Measurements from ENCODE around the gene CMTM4. TPM values are rescaled to one million over a fixed set of nuclear protein-coding genes. Genes with fewer than 3 reads are reported as not detected.

The CMTM4 gene
- total and polyA plus RNA-seq, 8 donors = 14.9 to 43.5 (median 36.5) TPM

GRCh38 chr16:66591018-66591417, 105.5 kb downstream of the CMTM4 start:
- H3K4me3 ChIP-seq = no peak overlapping the region
- no peaks in the 10 kb centered on the region for H3K36me3 ChIP-seq
- H3K27me3 ChIP-seq = no peaks in the 10 kb centered on the region
- H3K27ac ChIP-seq = no peak overlapping the region
- TF ChIP-seq CTCF (IDR thresholded peaks at IDR 0.05) = no peak
- DNase-seq (no peak), ATAC-seq (no peak), FAIRE-seq (no peak)
- no peaks in the 10 kb centered on the region for H3K4me1 ChIP-seq
- intact Hi-C loops (cut with DNase I) = no loop called here
- H3K9me3 ChIP-seq = no peaks in the 10 kb centered on the region
- WGBS, 2 donors = 92 to 94% methylated on average over 4 of the region's 4 CpGs

GRCh38 chr16:66590322-66590721, 106.2 kb downstream of the CMTM4 start:
- FAIRE-seq = no peak
- no peak for ATAC-seq
- Histone ChIP-seq H3K4me1 (no peaks in the 10 kb centered on the region), H3K27ac (no peak overlapping the region), H3K9me3 (no peaks in the 10 kb centered on the region), H3K4me3 (no peak overlapping the region), H3K27me3 (no peaks in the 10 kb centered on the region), H3K36me3 (no peaks in the 10 kb centered on the region)
- DNase-seq = no peak
- TF ChIP-seq CTCF (IDR thresholded peaks at IDR 0.05) = no peak
- intact Hi-C loops (cut with DNase I) = no loop called here
- WGBS, 2 donors = 87 to 90% methylated on average over 8 of the region's 8 CpGs

- DNase-seq = peak in 1 of 6 donors; percentile 51
- 93 to 94% methylated on average over 8 of the region's 8 CpGs for WGBS, 2 donors
- H3K36me3 ChIP-seq = no peaks in the 10 kb centered on the region
- no peak overlapping the region for H3K27ac ChIP-seq
- H3K4me1 ChIP-seq = no peaks in the 10 kb centered on the region
- peak in 1 of 4 donors; percentile 12 for TF ChIP-seq CTCF (IDR thresholded peaks at IDR 0.05)
- no peak for FAIRE-seq
- no peaks in the 10 kb centered on the region for H3K9me3 ChIP-seq
- intact Hi-C loops (cut with DNase I) = no loop called here
- peak in 3 of 4 donors; percentile 73 to 86 (median 78) for ATAC-seq
- H3K27me3 ChIP-seq = no peaks in the 10 kb centered on the region
- no peak overlapping the region for H3K4me3 ChIP-seq
Observed at GRCh38 chr16:66588981-66589713, 107.4 kb downstream of the CMTM4 start.

- DNase-seq (no peak), ATAC-seq (no peak), FAIRE-seq (no peak)
- TF ChIP-seq CTCF (IDR thresholded peaks at IDR 0.05) = no peak
- Histone ChIP-seq H3K27ac (no peak overlapping the region), H3K36me3 (no peaks in the 10 kb centered on the region), H3K9me3 (no peaks in the 10 kb centered on the region), H3K4me1 (no peaks in the 10 kb centered on the region), H3K27me3 (no peaks in the 10 kb centered on the region), H3K4me3 (no peak overlapping the region)
- intact Hi-C loops (cut with DNase I) = no loop called here
- 78 to 84% methylated on average over 7 of the region's 7 CpGs for WGBS, 2 donors
Observed at GRCh38 chr16:66587881-66588600, 108.5 kb downstream of the CMTM4 start.

All from pancreas (tissue), 10 donors.